Naive thymus-derived CD4-positive, alpha-beta T cell (primary cell): ENCODE results near the gene LMBR1L. TPM values are rescaled to one million over a fixed set of nuclear protein-coding genes. Genes with fewer than 3 reads are reported as not detected.

Experiments used
- ATAC-seq: fragments of 150-1000 bp; cut with Tn5 transposase; 2 replicates; pipeline ENCODE4 v1.10.0; 2021; ENCODE audit warnings: mild to moderate bottlenecking, moderate library complexity
- CTCF ChIA-PET: fragments of 350-600 bp; sonication (Branson Sonifier 250); formaldehyde crosslinking; loops from one replicate; lab custom pipeline; 2021; ENCODE audit warnings: antibody characterized with exemption; lab: Charles Lee
- POLR2A ChIA-PET: fragments of 350-600 bp; sonication (Branson Sonifier 250); formaldehyde crosslinking; loops from one replicate; lab custom pipeline; 2021; ENCODE audit warnings: antibody characterized with exemption, inconsistent platforms; lab: Charles Lee
- DNase-seq, 9 donors: peaks; one replicate each; pipeline versions ENCODE4 v3.0.0 to v3.0.0-alpha.2; 2020 to 2022; ENCODE audit warnings: mixed read lengths in 1 of 9
- H3K27ac ChIP-seq: one replicate; pipeline ENCODE4 v1.7.0; 2013; ENCODE audit warnings: mild to moderate bottlenecking, low read depth, low read length, moderate library complexity
- H3K27me3 ChIP-seq, 2 donors: one replicate each; pipeline ENCODE4 v1.7.0; 2013; ENCODE audit warnings: low read length in 2 of 2, mild to moderate bottlenecking in 2 of 2, moderate library complexity in 2 of 2; ENCODE audit not compliant: control insufficient read depth in 2 of 2, insufficient read depth in 2 of 2
- H3K36me3 ChIP-seq, 3 experiments: 1 replicate in 2 of 3; 2 replicates in 1 of 3; pipeline ENCODE4 v1.7.0; 2013; ENCODE audit warnings: low read length in 3 of 3, mild to moderate bottlenecking in 3 of 3, moderate library complexity in 1 of 3; ENCODE audit not compliant: insufficient read depth in 3 of 3, control insufficient read depth in 2 of 3
- H3K4me1 ChIP-seq, 2 donors: one replicate each; pipeline ENCODE4 v1.7.0; 2013; ENCODE audit warnings: low read length in 2 of 2, mild to moderate bottlenecking in 2 of 2, moderate library complexity in 1 of 2; ENCODE audit not compliant: control insufficient read depth in 2 of 2, insufficient read depth in 2 of 2
- H3K4me3 ChIP-seq: 2 replicates; pipeline ENCODE4 v1.7.0; 2013; ENCODE audit warnings: mild to moderate bottlenecking, low read length
- H3K9me3 ChIP-seq, 3 experiments: 1 replicate in 2 of 3; 2 replicates in 1 of 3; pipeline ENCODE4 v1.7.0; 2013; ENCODE audit warnings: low read length in 3 of 3; ENCODE audit not compliant: control insufficient read depth in 2 of 3
- H3K27ac Mint-ChIP-seq, 9 donors: one replicate each; pipeline ENCODE4 v1.8.0; 2020 to 2022; ENCODE audit warnings: mixed read lengths in 9 of 9, mild to moderate bottlenecking in 8 of 9, moderate library complexity in 5 of 9, inconsistent platforms in 2 of 9
- H3K27me3 Mint-ChIP-seq, 5 donors: one replicate each; pipeline ENCODE4 v1.8.0; 2021 to 2022; ENCODE audit warnings: mixed read lengths in 5 of 5, mild to moderate bottlenecking in 1 of 5
- H3K36me3 Mint-ChIP-seq, 5 donors: one replicate each; pipeline ENCODE4 v1.8.0; 2020 to 2022; ENCODE audit warnings: mixed read lengths in 5 of 5, mild to moderate bottlenecking in 3 of 5, inconsistent platforms in 1 of 5
- H3K4me1 Mint-ChIP-seq, 7 donors: one replicate each; pipeline ENCODE4 v1.8.0; 2020 to 2022; ENCODE audit warnings: mixed read lengths in 7 of 7, mild to moderate bottlenecking in 3 of 7, inconsistent platforms in 1 of 7
- H3K4me3 Mint-ChIP-seq, 10 donors: one replicate each; pipeline ENCODE4 v1.8.0; 2020 to 2022; ENCODE audit warnings: mild to moderate bottlenecking in 10 of 10, mixed read lengths in 10 of 10, moderate library complexity in 6 of 10, inconsistent platforms in 2 of 10
- H3K9me3 Mint-ChIP-seq, 11 donors: one replicate each; pipeline ENCODE4 v1.8.0; 2020 to 2022; ENCODE audit warnings: mixed read lengths in 11 of 11, mild to moderate bottlenecking in 4 of 11, inconsistent platforms in 1 of 11, moderate library complexity in 1 of 11
- intact Hi-C, 2 donors: fragments of 100-400 bp; cut with micrococcal nuclease; formaldehyde crosslinking; loops; one replicate each; pipeline ENCODE4 v1.15.1; 2023
- polyA plus RNA-seq, 2 donors: library from polyadenylated mRNA; unstranded; fragments of 300-500 nt; fragmentation: Illumina TruSeq; gene quantifications; one replicate each; pipeline ENCODE4 v1.2.3, GENCODE V29; 2021
- total RNA-seq, 6 experiments: library from RNA in 5 of 6; stranded (reverse) in 5 of 6; gene quantifications; 1 replicate in 5 of 6; 2 replicates in 1 of 6; pipeline ENCODE4 v1.2.3 and lab custom pipeline; 2021 to 2026

The LMBR1L gene
- total RNA-seq (100 to 1,000 TPM in 4 of 5 experiments, 10 to 100 TPM in 1; 67.4 to 328 (median 263) TPM), polyA plus RNA-seq (10 to 100 TPM; 40.7 to 58.6 TPM), total RNA-seq (lab: John Stamatoyannopoulos, UW) (256 reads per million, percentile 95 among the genes with 10 or more reads in this experiment)

DNA sequence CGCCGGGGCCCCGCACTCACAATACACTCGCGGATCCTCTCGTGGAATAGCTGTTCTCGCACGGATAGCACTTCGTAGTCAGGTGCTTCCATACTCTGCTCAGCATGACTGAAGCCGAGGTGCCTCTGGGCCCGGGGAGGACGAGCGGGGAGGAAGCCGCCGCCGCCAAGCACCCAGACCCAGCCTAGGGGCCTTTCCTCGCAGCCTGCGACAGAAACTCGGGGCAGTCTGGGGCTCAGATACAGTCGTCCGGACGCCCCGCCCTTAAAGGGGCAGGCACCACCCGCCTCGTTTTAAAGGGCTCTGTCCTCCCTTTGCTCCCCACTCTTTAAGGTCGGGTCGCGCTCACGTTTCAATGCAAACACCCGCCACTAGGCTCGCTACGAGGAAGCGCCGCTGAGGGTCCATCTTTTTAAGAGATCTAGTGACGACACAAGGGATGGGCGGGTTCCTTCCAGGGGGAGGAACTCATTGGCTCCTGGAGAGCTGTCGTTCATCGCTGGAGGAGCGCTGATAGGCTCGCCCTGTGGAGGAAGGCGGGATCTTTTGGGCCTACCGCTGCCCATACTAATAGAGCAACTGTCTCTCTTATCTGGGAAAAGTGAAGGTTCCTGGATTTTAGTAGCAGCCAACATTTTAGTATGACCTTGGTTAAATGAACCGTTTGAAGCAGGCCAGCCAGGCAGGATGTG, at the start of gene LMBR1L:
Gene LMBR1L, minus strand, starts transcription at position 384 of the 692 bp plus-strand sequence. Its CDS starts 292 bp downstream, at position 92.
- H3K9me3 Mint-ChIP-seq = no peaks in the 10 kb centered on the region
- no peaks in the 10 kb centered on the region for H3K9me3 ChIP-seq
- peak within 1 kb of the TSS; percentile 76 for H3K4me3 ChIP-seq
- H3K27me3 ChIP-seq = no peaks in the 10 kb centered on the region
- H3K27ac Mint-ChIP-seq = peak within 1 kb of the TSS; percentile 96 to 99 (median 99)
- H3K4me3 Mint-ChIP-seq = peak within 1 kb of the TSS; percentile 95 to 100 (median 98)
- H3K36me3 ChIP-seq = peaks cover 0 to 26% (median 0%) of the 10 kb centered on the region in 3 experiments
- POLR2A ChIA-PET = interaction anchor here (0.5 to 8.5 kb wide), 14 partner anchors 11 to 403 kb away, joined by 3 to 150 read pairs (median 4); partner anchors contain the start of genes DHH, KMT2D, TUBA1A and TUBA1B
- intact Hi-C loops = loop anchor here (1.0 to 5.0 kb wide), 12 partner anchors 12 to 393 kb away; partner anchors contain the start of genes TUBA1A (in 2 of the 2), CCNT1 (in 1 of the 2), DDX23 (in 1 of the 2) and KMT2D (in 1 of the 2)
- H3K27ac ChIP-seq = peak within 1 kb of the TSS; percentile 95
- H3K4me1 ChIP-seq = peaks cover 14 to 19% of the 10 kb centered on the region in 2 donors
- ATAC-seq = peak; percentile 96
- CTCF ChIA-PET = interaction anchor here (0.6 to 3.9 kb wide), 9 partner anchors 9 to 273 kb away, joined by 3 to 18 read pairs (median 5); partner anchors contain the start of genes RHEBL1, TUBA1A and TUBA1B
- peak; percentile 76 to 98 (median 96) for DNase-seq
- peaks cover 0 to 7% (median 3%) of the 10 kb centered on the region in 5 donors for H3K36me3 Mint-ChIP-seq
- peaks cover 14 to 48% (median 44%) of the 10 kb centered on the region in 7 donors for H3K4me1 Mint-ChIP-seq
- no peaks in the 10 kb centered on the region for H3K27me3 Mint-ChIP-seq

DNA sequence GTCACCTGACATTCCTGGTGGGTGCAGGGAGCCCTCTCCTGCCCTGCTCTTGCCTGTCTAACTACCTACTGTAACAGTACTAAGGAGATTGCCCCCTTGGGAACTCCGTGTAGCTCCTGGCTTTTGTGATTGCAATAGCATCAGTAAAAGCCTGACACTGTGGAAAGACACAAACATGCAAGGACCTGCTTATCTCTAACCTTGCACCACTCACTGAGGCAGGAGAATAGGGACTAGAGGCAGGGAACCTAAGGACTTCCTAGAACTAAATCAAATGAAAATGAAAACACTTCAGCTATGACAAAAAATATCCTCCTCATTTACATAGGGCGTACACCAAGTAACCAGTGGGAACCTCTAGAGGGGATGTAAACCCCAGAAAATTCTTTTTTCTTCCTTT, 49.8 kb upstream of the LMBR1L start:
- no peaks in the 10 kb centered on the region for H3K4me1 Mint-ChIP-seq
- POLR2A ChIA-PET = interaction anchor here (0.6 kb wide), 2 partner anchors 27 to 28 kb away, joined by 4 to 7 read pairs; no protein-coding TSS in a partner anchor
- no peak overlapping the region for H3K27ac Mint-ChIP-seq
- intact Hi-C loops = no loop called here
- CTCF ChIA-PET = no interaction called here
- H3K27me3 Mint-ChIP-seq = peaks cover 0 to 8% (median 0%) of the 10 kb centered on the region in 5 donors
- no peak overlapping the region for H3K27ac ChIP-seq
- no peak overlapping the region for H3K4me3 ChIP-seq
- no peaks in the 10 kb centered on the region for H3K27me3 ChIP-seq
- no peaks in the 10 kb centered on the region for H3K4me1 ChIP-seq
- H3K36me3 Mint-ChIP-seq = no peaks in the 10 kb centered on the region
- ATAC-seq = no peak
- H3K4me3 Mint-ChIP-seq = no peak overlapping the region
- H3K9me3 ChIP-seq = no peaks in the 10 kb centered on the region
- H3K36me3 ChIP-seq = no peaks in the 10 kb centered on the region
- no peaks in the 10 kb centered on the region for H3K9me3 Mint-ChIP-seq
- no peak for DNase-seq

GRCh38 chr12:49154221-49154620, 43.6 kb upstream of the LMBR1L start:
- H3K9me3 Mint-ChIP-seq = no peaks in the 10 kb centered on the region
- Histone ChIP-seq H3K27ac (no peak overlapping the region), H3K36me3 (no peaks in the 10 kb centered on the region), H3K4me1 (no peaks in the 10 kb centered on the region), H3K27me3 (no peaks in the 10 kb centered on the region), H3K4me3 (no peak overlapping the region), H3K9me3 (no peaks in the 10 kb centered on the region)
- POLR2A ChIA-PET = no interaction called here
- no peak overlapping the region for H3K27ac Mint-ChIP-seq
- no peak overlapping the region for H3K4me3 Mint-ChIP-seq
- no peaks in the 10 kb centered on the region for H3K27me3 Mint-ChIP-seq
- peaks cover 0 to 10% (median 0%) of the 10 kb centered on the region in 7 donors for H3K4me1 Mint-ChIP-seq
- CTCF ChIA-PET = no interaction called here
- no peaks in the 10 kb centered on the region for H3K36me3 Mint-ChIP-seq
- ATAC-seq (no peak), DNase-seq (no peak)
- intact Hi-C loops = no loop called here

- POLR2A ChIA-PET = no interaction called here
- intact Hi-C loops = no loop called here
- Histone ChIP-seq H3K27me3 (no peaks in the 10 kb centered on the region), H3K4me1 (no peaks in the 10 kb centered on the region), H3K4me3 (no peak overlapping the region), H3K9me3 (no peaks in the 10 kb centered on the region), H3K36me3 (no peaks in the 10 kb centered on the region), H3K27ac (no peak overlapping the region)
- no peak overlapping the region for H3K27ac Mint-ChIP-seq
- ATAC-seq (no peak), DNase-seq (no peak)
- H3K36me3 Mint-ChIP-seq = peaks cover 0 to 10% (median 0%) of the 10 kb centered on the region in 5 donors
- H3K4me1 Mint-ChIP-seq = peaks cover 0 to 10% (median 0%) of the 10 kb centered on the region in 7 donors
- CTCF ChIA-PET = interaction anchor here (0.6 to 0.7 kb wide), 2 partner anchors 143 to 484 kb away, joined by 3 to 4 read pairs; no protein-coding TSS in a partner anchor
- no peaks in the 10 kb centered on the region for H3K9me3 Mint-ChIP-seq
- H3K27me3 Mint-ChIP-seq = no peaks in the 10 kb centered on the region
- no peak overlapping the region for H3K4me3 Mint-ChIP-seq
Observed at GRCh38 chr12:49147384-49147783, 36.7 kb upstream of the LMBR1L start.

DNA sequence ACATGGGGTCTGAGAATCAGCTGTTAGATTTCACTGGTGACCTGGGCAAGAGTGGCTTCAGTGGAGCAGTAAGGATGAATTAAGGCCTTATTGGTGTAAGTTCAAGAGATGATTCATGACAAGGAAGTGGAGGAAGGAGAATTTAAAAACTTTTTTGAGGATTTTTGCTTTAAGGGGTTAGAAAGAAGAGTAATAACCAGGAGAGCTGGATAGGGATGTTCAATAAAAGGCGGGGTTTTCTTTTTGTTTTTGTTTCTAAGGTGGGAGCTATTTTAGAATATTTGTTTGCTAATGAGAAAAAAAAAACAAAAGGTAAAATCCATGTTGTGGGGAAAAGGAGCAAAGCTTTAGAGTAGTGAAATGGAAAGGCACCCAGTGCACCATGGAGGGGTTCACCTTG, 35.8 kb upstream of the LMBR1L start:
- H3K36me3 ChIP-seq = no peaks in the 10 kb centered on the region
- ATAC-seq (no peak), DNase-seq (no peak)
- Mint-ChIP-seq H3K36me3 (peaks cover 0 to 13% (median 0%) of the 10 kb centered on the region in 5 donors), H3K4me1 (peaks cover 0 to 10% (median 0%) of the 10 kb centered on the region in 7 donors), H3K27me3 (no peaks in the 10 kb centered on the region), H3K9me3 (no peaks in the 10 kb centered on the region), H3K4me3 (no peak overlapping the region), H3K27ac (no peak overlapping the region)
- ChIA-PET CTCF (interaction anchor here (1.5 kb wide), 1 partner anchor 15 kb away, joined by 4 read pairs; the partner anchor contains the start of gene TUBA1B), POLR2A (interaction anchor here (0.6 to 0.7 kb wide), 2 partner anchors 17 to 413 kb away, joined by 3 read pairs; no protein-coding TSS in a partner anchor)
- intact Hi-C loops = no loop called here
- H3K4me1 ChIP-seq = no peaks in the 10 kb centered on the region
- no peaks in the 10 kb centered on the region for H3K27me3 ChIP-seq
- no peak overlapping the region for H3K4me3 ChIP-seq
- no peaks in the 10 kb centered on the region for H3K9me3 ChIP-seq
- H3K27ac ChIP-seq = no peak overlapping the region

- no peak for ATAC-seq
- peaks cover 0 to 3% (median 0%) of the 10 kb centered on the region in 7 donors for H3K4me1 Mint-ChIP-seq
- H3K36me3 Mint-ChIP-seq = peaks cover 0 to 14% (median 3%) of the 10 kb centered on the region in 5 donors
- intact Hi-C loops = no loop called here
- ChIA-PET POLR2A (interaction anchor here (0.5 to 1.1 kb wide), 4 partner anchors 13 to 314 kb away, joined by 3 to 6 read pairs (median 5); no protein-coding TSS in a partner anchor), CTCF (no interaction called here)
- H3K27ac Mint-ChIP-seq = no peak overlapping the region
- H3K27me3 Mint-ChIP-seq = no peaks in the 10 kb centered on the region
- Histone ChIP-seq H3K4me1 (no peaks in the 10 kb centered on the region), H3K4me3 (no peak overlapping the region), H3K27ac (no peak overlapping the region), H3K9me3 (no peaks in the 10 kb centered on the region), H3K27me3 (no peaks in the 10 kb centered on the region), H3K36me3 (no peaks in the 10 kb centered on the region)
- no peak overlapping the region for H3K4me3 Mint-ChIP-seq
- no peak for DNase-seq
- H3K9me3 Mint-ChIP-seq = no peaks in the 10 kb centered on the region
Observed at GRCh38 chr12:49144384-49144783, 33.7 kb upstream of the LMBR1L start.
